Activated T-cell treated with anti-CD3 and anti-CD28 coated beads for 1 hour (primary cell): ENCODE results near the gene CDC25A.
"Not testable (repeated sequence)": the region's sequence is repeated elsewhere in the genome, so short reads cannot be mapped to it uniquely, and the experiment has no call there.

Source experiments
- DNase-seq: peaks from one replicate; pipeline ENCODE4 v3.0.0-alpha.2; 2020; ENCODE audit warnings: low read depth

The CDC25A gene

DNA sequence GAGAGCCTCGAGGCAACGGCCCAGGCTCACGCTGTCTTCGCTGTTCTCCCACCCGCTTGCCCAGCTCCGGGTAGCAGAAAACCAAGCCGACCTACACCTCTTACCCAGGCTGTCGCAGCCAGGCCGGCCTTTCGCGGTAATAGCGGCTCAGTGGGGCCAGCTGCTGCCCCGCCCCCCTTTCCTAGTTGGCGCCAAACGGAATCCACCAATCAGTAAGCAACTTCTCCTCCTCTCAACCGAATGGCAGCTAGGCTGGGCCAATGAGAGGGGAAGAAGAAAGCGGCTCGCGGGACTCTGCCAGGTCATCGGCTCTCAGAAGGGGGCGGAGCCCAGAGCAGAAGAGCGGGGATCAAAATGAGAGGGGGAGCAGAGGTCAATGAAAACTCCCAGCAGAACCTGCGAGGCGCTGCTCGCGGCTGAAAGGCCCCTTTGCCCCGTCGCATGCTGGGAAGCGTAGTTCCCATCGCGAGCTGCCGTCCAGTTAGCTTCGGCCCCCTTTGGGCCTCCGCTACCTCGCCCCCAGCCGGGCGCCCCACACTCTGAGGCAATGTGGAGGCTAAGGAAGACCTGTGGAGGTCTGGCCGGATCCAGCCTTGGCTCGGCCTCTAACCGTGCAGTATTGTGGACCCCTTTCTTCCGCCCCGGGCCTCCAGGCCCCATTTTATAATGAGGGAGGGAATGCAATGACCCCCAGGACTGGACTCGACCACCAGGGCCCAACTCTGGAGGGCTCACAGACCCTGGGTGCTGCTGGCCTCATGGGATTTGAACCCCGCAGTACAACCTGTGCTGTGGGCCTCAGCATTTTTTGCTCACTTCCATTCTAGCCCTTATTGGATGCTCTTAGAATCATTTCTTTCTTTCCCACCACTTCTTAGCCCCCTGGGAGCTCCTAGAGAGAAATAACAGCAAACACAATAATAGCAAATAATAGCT lies at the start of gene CDC25A:
TSS of gene CDC25A (minus strand) at position 152 of the 936 bp plus-strand sequence. CDS start 470 bp downstream, outside the sequence.
- peak; percentile 84 for DNase-seq

DNA sequence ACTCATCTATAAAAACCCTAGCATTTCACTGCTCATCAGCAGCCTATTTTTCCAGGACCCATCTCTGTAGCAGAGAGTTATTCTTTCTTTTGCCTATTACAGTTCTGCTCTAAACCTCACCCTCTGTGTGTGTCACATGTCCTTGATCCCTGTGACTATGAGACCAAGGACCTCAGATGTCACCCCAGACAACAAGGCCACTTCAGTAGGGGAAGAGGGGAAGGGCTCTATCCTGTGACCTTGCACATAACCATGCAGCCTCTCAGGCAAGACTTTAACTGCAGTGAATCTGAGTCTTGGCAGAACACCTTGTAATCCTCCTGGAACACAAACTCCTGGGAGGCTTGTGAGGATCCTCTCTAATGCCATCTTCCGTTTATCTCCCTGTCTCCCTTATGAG lies 48.3 kb upstream of the CDC25A start:
- DNase-seq = no peak

DNA sequence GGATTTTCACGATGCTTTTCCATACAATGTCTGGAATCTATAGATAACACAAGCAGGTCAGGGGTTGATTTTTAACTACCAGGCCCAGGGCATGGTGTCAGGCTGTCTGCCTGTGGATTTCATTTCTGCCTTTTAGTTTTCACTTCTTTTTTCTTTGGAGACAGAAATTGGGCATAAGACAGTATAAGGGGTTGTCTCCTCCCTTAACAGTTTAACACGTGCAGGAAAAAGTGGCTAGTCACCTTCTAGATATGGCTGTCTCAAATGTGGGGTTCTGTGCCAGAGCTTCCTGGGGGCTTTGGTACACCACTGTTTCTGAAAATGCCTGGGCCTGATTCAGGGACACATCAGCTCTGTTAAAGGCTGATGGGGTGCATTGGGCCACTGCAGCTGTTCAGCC lies 45.3 kb upstream of the CDC25A start:
- DNase-seq = no peak

DNA sequence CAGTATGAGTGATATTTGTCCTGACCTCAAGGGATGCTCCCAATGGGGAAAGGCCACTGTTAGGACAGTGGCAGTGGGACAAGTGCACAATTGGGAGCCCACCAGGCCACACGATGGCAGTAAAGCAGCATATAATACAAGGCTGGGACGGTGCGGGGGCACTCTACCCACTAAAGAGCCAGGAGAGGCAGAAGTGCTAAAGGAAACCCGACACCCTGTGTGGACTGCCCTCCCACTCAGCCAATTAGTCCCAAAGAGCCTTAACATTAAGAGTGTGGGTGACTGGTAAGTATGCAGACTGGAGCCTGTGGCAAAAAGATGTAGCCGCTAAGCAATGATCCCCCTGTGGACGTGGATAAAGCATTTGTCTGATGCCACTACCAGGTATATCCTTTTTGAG lies 44.5 kb upstream of the CDC25A start:
- DNase-seq = peak; percentile 40

DNA sequence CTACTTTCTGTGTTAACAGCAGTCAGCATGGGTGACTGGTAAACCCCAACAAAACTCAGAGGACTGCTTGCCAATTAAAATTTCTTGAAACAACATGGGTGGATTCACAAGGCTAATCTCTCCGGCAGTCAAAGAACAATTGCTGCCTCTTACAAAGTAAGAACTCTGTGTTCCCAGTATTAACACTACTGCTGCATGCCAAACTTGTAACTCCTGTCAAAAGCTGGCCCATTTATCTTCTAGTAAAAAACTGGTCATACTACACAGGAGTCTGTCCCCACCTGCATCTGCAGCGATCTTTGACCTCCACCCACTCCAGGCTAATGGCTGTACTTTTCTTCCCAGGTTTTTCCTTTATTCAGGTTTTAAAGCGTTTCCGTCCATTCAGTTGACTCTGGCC lies 44.0 kb upstream of the CDC25A start:
- no peak for DNase-seq

DNA sequence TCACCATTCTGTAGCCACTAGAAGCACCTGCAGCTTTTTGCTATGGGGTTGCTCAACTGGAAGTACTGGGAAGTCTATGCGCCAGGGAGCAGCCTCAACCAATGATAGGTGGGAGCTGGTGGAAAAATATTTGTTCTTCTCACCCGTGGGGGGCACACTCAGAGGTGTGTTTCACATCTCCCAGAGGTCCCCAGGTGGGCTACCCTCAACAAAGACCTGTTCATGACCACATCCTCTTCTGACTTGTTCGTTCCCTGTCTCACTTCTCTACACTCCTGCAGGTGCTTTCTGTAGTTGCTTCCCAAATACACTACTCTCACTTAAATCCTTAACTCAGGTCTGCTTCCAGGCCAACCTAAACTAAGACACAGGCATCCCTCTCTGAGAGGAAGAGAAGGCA lies 38.7 kb upstream of the CDC25A start:
- no peak for DNase-seq

DNA sequence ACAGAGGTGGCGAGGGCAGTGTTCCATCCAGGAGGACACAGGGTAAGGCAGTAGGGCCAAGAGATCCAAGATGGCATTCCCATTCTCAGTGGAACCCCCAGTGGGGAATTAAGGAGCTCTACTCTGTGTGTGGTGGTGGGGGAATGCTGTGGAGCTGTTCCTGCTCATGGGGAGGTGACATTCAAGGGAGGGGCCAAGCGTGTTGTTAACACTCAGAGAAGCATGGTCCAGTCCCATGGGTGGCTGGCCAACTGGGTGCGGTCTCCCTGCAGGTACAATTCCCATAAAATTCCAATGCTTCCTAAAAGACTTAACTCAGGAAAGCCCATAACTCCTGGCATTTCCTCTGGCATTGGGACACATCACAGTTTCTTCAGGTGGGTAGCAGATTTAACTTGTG lies 37.4 kb upstream of the CDC25A start:
- no peak for DNase-seq

DNA sequence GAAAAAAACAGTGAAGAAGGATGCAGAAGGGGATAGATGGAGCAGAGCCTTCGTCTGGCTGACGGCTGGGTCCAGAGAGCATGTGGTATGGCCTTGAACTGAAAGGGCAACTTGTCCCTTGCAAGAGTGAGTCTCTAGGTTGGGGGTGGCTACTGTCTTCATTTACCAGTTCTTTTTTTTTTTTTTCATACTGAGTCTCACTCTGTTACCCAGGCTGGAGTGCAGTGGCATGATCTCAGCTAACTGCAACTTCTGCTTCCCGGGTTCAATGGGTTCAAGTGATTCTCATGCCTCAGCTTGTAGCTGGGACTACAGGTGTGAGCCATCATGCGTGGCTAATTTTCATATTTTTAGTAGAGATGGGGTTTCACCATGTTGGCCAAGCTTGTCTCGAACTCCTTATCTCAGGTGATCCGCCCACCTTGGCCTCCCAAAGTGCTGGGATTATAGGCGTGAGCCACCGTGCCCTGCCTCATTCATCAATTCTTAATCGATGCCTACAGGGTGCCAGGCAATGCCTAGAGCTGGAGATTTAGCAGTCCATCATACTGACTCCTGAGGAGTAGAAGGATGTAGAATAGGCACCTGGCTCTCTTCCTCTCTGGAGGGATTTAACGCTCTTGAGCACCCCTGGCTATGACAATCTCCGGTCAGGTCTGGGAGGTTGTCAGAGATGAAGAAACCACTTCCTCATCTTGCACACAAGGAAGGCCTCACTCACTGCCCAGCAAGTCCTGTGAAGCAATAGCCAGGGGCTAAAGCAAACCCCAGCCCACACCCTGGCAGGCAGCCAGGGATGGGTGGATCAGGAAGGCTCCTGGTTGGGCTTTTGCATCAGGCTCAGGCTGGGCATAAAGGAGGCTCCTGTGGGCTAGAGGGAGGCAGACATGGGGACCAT lies 34.6 kb upstream of the CDC25A start, which contains the start of gene CAMP:
TSS of gene CAMP (plus strand) at position 880 of the 898 bp plus-strand sequence. CDS start at position 897, 17 bp downstream.
- no peak for DNase-seq

DNA sequence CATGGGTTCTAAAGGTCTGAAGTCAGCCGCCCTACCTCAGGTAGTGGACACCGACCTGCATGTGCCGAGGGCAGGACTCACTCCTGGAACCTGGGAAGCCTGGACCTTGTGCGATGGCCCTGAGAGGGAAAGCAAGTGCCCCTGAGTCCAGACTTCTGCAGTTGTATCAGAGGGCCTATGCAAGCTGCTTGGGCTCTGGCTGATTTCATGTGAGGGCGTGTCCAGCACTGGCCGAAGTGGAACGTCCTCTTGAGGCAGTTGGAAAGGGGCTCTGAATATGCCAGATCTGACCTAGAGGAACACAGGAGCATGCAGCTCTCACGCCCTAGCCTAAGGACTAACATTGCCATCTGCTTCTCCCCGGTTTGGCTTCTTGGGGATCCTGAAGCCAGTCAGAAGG lies 32.5 kb upstream of the CDC25A start:
- DNase-seq = no peak

DNA sequence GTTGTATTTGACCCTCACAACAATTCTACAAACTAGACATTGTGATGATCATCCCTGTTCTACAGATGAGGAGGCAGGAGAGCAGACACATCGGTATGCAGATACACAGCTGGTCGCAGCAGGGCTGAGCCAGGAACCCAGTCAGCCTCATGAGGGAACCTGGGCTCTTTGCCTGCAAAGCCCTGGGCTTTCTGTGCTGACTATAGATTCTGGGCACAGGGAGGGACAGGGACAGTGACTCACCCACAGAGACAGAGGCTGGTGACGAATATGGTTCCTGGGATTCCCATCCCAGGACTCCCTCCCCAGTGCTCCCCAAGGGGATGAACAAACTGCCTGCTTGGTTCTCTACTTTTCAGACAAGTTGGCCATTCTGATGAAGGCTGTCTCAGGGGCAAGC lies 31.3 kb upstream of the CDC25A start:
- no peak for DNase-seq

DNA sequence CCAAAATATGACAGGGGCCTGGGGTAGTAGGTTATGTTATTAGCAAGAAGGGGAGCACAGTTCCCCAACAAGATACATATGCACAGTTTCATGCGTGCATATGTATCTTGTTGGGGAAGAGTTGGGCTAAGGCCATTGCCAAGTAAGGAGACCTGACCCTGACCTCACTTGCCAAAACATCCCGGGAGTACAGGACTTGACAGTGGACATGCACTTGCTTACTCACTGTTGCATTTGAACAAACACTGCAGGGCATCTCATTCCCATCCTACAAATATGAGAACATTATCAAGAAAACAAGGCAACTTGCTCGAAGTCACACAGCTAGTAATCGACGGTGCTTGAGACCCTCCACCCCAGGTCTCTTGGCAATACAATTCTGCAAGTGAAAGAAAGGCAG lies 30.3 kb upstream of the CDC25A start:
- no peak for DNase-seq

DNA sequence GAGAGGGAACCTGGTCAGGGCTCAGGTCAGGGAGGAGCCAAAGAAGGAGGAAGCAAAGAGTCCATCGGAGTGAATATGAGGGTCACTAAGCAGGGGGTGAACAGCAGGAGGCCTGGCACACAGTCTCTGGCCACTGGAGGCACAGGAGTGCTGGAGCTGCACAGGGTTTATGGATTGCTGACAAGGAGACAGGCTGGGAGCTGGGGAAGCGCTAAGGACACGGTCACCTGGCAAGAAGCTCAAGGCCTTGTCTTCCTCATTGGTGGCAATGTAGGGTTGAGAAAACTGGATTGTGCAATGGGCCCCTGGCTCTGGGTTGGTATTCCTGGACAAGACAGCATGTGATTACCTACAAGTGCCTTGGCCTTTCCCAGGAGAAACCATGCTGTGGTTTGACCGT lies 29.2 kb upstream of the CDC25A start:
- DNase-seq = no peak

DNA sequence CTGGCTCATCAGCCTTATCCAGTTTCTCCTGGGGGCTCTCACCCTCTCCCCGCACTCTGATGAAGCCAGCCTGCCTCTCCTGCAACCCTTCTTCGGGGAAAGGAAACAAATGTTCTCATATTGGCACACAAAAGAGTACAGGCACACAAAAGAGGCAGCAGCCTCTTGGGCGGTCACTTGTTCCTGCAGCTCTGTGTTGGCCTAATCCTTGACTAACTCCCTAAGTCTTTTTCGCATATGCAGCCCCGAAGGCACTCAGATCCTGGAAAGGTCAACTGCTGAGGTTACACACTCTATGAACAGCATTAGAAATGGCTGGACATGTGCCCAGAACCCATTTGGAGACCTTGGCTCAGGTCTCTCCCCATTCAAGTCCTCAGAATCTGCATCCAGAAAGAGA lies 27.7 kb upstream of the CDC25A start:
- DNase-seq = no peak

DNA sequence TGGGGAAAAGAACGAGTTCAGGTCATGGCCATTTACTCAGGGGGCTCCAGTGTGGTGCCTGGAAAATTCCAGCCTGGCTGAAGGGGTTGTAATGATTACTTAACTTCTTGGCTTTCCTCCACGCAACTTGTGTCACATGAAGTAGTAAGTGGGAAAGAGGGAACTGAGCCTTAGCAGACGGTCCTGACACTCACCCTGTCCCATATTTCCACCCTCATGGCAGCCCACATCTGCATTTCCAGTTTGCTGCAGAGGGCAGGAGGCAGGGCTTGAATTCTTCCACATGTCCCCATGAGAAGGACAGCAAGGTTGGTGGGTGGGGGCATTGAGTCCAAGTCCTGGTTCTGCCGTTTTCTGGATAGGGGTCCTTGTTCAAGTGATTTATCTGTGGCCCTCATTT lies 27.2 kb upstream of the CDC25A start:
- no peak for DNase-seq

DNA sequence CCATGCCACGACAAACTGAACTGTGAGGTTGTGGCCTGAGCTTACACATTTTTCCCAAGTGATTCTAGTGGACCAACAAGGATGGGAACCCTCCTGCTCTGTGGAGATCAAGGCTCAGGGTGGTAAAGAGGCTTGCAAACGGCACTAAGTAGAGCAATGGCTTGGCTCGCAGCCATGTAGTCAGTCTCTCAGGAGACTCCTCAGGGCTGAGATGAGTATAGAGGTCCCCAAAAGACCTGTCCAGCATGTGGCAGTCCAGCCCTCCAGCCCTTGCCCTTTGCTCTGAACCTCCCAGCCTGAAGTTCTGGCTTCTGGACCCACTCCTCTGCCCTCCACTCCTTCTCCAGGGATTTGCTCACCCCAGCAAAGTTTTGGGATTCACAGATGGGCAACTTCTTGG lies 26.8 kb upstream of the CDC25A start:
- DNase-seq = no peak

DNA sequence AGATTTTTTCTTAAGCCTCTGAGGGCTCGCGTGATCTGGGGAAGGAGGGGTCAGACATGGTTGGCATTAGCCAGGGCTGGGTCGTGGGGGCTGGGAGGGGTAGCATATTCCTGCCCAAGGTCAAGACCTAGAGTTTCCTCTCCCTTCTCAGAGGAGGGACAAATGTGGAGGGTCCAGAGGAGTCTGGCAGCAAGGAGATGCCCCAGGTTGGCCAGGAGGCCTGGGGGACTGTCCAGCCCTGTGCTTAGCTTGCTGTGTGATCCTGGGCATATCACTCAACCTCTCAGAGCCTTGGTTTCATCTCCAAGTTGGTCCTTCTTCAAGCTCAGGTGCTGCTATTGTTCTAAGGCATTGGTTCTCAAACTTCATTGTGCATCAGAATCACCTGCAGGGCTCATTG lies 26.0 kb upstream of the CDC25A start:
- DNase-seq = no peak

DNA sequence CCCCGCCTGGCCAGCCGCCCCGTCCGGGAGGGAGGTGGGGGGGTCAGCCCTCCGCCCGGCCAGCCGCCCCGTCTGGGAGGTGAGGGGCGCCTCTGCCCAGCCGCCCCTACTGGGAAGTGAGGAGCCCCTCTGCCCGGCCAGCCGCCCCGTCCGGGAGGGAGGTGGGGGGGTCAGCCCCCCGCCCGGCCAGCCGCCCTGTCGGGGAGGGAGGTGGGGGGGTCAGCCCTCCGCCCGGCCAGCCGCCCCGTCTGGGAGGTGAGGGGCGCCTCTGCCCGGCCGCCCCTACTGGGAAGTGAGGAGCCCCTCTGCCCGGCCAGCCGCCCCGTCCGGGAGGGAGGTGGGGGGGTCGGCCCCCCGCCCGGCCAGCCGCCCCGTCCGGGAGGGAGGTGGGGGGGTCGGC lies 23.6 kb upstream of the CDC25A start:
- not testable (repeated sequence) for DNase-seq

DNA sequence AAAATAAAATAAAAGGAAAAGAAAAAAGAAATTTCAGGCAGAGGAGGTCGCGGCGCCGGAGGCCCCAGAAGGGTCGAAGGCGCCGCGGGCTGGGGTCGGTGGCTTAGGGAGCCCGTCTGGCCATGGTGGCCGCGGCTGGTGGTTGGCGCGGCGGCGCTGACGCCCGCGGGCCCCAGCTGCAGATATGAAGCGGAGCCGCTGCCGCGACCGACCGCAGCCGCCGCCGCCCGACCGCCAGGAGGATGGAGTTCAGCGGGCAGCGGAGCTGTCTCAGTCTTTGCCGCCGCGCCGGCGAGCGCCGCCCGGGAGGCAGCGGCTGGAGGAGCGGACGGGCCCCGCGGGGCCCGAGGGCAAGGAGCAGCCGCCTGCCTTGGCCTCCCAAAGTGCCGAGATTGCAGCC lies 22.3 kb upstream of the CDC25A start:
- not testable (repeated sequence) for DNase-seq

DNA sequence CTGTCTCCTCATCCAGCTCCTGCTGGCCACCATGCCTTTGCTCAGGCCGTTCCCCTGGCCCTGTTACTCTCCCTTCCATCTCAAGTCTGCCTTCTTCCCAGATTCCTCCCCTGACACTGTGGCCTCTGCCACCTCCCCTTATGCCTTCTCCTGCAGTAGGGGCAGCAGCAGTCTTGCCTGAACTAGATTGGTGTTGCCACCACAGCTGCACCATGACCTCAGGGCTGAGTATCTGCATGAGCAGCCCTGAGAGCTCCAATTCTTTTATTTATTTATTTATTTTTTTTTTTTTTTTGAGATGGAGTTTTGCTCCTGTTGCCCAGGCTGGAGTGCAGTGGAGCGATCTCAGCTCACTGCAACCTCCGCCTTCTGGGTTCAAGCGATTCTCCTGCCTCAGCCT lies 21.2 kb upstream of the CDC25A start:
- DNase-seq = no peak

DNA sequence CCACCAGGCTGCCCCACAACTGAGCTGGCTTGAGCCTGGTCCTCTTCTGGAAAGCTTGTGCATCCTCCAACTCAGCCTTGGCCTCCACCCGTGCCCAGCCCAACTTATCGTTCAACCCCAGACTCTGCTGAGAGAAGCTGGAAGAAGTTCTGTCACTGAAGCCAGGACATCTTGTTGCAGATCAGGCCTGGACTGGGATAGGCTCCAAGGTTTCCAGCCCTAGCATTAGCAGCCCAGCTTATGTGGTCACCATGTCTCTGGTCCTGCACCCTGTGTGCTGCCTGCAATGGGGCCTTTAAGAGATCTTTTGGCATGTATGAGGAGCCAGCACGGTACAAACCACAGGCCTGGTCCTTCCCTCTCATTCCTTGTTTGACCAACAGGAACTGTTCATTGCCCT lies 19.9 kb upstream of the CDC25A start:
- DNase-seq = no peak

DNA sequence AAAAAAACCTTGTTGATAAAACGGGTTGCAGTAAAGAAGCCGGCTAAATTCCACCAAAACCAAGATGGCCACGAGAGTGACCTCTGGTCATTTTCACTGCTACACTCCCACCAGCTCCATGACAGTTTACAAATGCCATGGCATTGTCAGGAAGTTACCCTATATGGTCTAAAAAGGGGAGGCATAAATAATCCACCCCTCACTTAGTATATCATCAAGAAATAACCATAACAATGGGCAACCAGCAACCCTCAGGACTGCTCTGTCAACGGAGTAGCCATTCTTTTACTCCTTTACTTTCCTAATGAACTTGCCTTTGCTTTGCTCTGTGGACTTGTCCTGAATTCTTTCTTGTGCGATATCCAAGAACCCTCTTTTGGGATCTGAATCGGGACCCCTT lies 14.4 kb upstream of the CDC25A start:
- DNase-seq = no peak

DNA sequence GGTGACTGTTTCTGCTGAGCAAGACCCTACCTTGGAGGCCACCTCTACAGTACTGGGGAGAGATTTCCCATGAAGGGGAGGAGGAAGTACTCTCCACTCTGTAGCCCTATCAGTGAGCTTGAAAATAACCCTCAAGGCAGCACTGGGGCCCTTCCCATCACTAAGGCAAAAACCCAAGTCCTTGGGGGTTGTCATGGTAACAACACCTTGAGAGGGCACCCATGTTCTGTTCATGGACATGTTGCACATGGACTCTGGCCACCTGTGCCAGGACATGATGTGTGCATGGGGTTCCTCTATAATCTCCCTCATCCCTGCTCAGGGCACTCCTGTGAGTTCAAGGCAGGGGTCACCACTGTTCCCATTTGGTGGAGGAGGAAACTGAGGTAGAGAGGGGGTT lies 10.9 kb upstream of the CDC25A start:
- DNase-seq = no peak

DNA sequence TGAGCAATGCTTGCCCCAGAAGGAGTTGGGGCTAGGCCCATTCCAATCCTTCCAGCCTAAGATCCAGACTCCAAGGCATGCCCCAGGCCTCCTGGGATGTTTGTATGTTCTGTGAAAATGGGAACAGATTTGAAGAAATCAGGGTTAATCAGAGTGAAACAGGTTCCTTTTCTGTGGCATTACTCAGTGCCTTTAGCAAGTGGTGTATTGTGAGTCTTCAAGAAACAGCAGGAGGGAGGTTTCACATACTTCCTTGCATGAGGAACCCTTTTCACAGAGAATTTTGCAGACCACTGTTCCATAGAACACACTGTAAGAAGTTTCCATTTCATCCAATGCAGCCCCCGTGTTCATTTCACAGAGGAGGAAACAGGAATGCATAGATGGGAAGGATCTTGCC lies 8.4 kb upstream of the CDC25A start:
- no peak for DNase-seq
